ENCODE results near the gene VN1R5. TPM values are rescaled to one million over a fixed set of nuclear protein-coding genes. Genes with fewer than 3 reads are reported as not detected.

VN1R5 gene
- total and polyA plus RNA-seq, 2 of the 4 experiments (the other 2 are of a cell fraction), result not detected

DNA sequence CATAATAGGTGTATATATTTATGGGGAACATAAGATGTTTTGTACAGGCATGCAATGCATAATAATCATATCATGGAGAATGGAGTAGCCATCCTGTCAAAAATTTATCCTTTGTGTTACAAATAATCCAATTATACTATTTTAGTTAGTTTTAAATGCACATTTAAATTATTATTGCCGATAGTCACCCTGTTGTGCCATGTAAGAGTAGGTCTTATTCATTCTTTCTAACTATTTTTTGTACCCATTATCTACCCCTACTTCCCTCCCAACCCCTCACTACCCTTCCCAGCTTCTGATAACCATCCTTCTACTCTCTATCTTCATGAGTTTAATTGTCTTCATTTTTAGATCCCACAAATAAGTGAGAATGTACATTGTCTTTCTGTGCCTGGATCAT lies 8.3 kb upstream of the VN1R5 start:
- H3K56ac ChIP-seq (ENCODE audit: extremely low read depth, insufficient read depth, low read length), result no peak overlapping the region
- no peak overlapping the region for H4K91ac ChIP-seq (ENCODE audit: insufficient read depth, low read depth, low read length)
- CTCF ChIA-PET, result no interaction called here
- no peak overlapping the region for H4K5ac ChIP-seq (ENCODE audit: low read depth, low read length)
- H3K18ac ChIP-seq (ENCODE audit: low read depth, low read length), result no peak overlapping the region
- intact Hi-C loops (cut with micrococcal nuclease) (no loop called here), in situ Hi-C loops (cut with MboI; ENCODE audit: low sequenced_read_pairs) (no loop called here), dilution Hi-C loops (cut with HindIII; ENCODE audit: low sequenced_read_pairs, unreplicated experiment) (no loop called here)
- H3K14ac ChIP-seq (replicated peaks; ENCODE audit: low read depth, low read length), result no peak overlapping the region
- H3K9ac ChIP-seq (ENCODE audit: low read depth, low read length), result no peak overlapping the region
- no peak overlapping the region for H3K4me3 ChIP-seq (ENCODE audit: insufficient read depth, low read depth, low read length)
- POLR2A ChIA-PET (ENCODE audit: unreplicated experiment), result no interaction called here
- no peak overlapping the region for H2BK20ac ChIP-seq (ENCODE audit: low read depth, low read length)
- no peak overlapping the region for H3K4me2 ChIP-seq (ENCODE audit: low read depth, low read length)
- H3K36me3 ChIP-seq (ENCODE audit: control insufficient read depth, insufficient read depth, low read length), result no peaks in the 10 kb centered on the region
- H3K27ac ChIP-seq (ENCODE audit: insufficient read depth, low read length), result no peak overlapping the region
- no peak for DNase-seq
- H3K79me1 ChIP-seq (ENCODE audit: low read depth in 1 of 2, low read length in 2 of 2), result no peaks in the 10 kb centered on the region
- H3K27me3 ChIP-seq (ENCODE audit: control insufficient read depth, insufficient read depth, low read length), result no peaks in the 10 kb centered on the region
- H3K9me3 ChIP-seq (ENCODE audit: control insufficient read depth, insufficient read depth, low read length), result peaks cover 3% of the 10 kb centered on the region
- no peak overlapping the region for H3K4ac ChIP-seq (ENCODE audit: low read depth, low read length)
- no CpG with 5 or more reads among the region's 1 CpG for WGBS, 2 experiments (ENCODE audit: extremely low coverage in 2 of 2, insufficient read length in 1 of 2)
- no peak overlapping the region for H2AK9ac ChIP-seq (replicated peaks; ENCODE audit: low read depth, low read length, poor library complexity)
- no peak overlapping the region for H2BK15ac ChIP-seq (ENCODE audit: low read depth, low read length)
- H4K8ac ChIP-seq (ENCODE audit: low read depth in 2 of 2, low read length in 2 of 2), result no peak overlapping the region
- ATAC-seq (ENCODE audit: low read depth), result no peak
- H2AFZ ChIP-seq (replicated peaks; ENCODE audit: low read length, poor library complexity), result no peak overlapping the region
- no peak overlapping the region for H3K23ac ChIP-seq (ENCODE audit: low read depth, low read length)
- no peaks in the 10 kb centered on the region for H3K4me1 ChIP-seq (ENCODE audit: control insufficient read depth, insufficient read depth, low read length)
- TF ChIP-seq MAFK (IDR thresholded peaks at IDR 0.05; ENCODE audit: low read depth, low read length) (no peak), SMC3 (IDR thresholded peaks at IDR 0.05; ENCODE audit: low read depth, low read length) (no peak), NFE2L2 (IDR thresholded peaks at IDR 0.05; ENCODE audit: low read depth, low read length) (no peak), MAZ (IDR thresholded peaks at IDR 0.05; ENCODE audit: borderline replicate concordance, low read depth, low read length) (no peak), FOS (IDR thresholded peaks at IDR 0.05; ENCODE audit: low read depth, low read length) (no peak), CHD1 (IDR thresholded peaks at IDR 0.05; ENCODE audit: low read depth, low read length) (no peak), CEBPB (IDR thresholded peaks at IDR 0.05; ENCODE audit: low read depth, low read length) (no peak), MXI1 (IDR thresholded peaks at IDR 0.05; ENCODE audit: borderline replicate concordance, low read depth, low read length) (no peak), BHLHE40 (IDR thresholded peaks at IDR 0.05; ENCODE audit: low read depth, low read length) (no peak), RFX5 (IDR thresholded peaks at IDR 0.05; ENCODE audit: low read depth, low read length) (no peak), RAD21 (IDR thresholded peaks at IDR 0.05; ENCODE audit: low read length) (no peak), RCOR1 (IDR thresholded peaks at IDR 0.05; ENCODE audit: insufficient replicate concordance, low read length) (no peak), POLR2A (IDR thresholded peaks at IDR 0.05; ENCODE audit: low read depth, low read length) (no peak)
- TF ChIP-seq, protein P1, sequence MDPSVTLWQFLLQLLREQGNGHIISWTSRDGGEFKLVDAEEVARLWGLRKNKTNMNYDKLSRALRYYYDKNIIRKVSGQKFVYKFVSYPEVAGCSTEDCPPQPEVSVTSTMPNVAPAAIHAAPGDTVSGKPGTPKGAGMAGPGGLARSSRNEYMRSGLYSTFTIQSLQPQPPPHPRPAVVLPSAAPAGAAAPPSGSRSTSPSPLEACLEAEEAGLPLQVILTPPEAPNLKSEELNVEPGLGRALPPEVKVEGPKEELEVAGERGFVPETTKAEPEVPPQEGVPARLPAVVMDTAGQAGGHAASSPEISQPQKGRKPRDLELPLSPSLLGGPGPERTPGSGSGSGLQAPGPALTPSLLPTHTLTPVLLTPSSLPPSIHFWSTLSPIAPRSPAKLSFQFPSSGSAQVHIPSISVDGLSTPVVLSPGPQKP (IDR thresholded peaks at IDR 0.05; ENCODE audit: borderline replicate concordance, low read depth, low read length), result no peak
- TF ChIP-seq, protein P2, sequence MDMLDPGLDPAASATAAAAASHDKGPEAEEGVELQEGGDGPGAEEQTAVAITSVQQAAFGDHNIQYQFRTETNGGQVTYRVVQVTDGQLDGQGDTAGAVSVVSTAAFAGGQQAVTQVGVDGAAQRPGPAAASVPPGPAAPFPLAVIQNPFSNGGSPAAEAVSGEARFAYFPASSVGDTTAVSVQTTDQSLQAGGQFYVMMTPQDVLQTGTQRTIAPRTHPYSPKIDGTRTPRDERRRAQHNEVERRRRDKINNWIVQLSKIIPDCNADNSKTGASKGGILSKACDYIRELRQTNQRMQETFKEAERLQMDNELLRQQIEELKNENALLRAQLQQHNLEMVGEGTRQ (IDR thresholded peaks at IDR 0.05; ENCODE audit: low read depth, low read length), result no peak
- TF ChIP-seq, protein P3, sequence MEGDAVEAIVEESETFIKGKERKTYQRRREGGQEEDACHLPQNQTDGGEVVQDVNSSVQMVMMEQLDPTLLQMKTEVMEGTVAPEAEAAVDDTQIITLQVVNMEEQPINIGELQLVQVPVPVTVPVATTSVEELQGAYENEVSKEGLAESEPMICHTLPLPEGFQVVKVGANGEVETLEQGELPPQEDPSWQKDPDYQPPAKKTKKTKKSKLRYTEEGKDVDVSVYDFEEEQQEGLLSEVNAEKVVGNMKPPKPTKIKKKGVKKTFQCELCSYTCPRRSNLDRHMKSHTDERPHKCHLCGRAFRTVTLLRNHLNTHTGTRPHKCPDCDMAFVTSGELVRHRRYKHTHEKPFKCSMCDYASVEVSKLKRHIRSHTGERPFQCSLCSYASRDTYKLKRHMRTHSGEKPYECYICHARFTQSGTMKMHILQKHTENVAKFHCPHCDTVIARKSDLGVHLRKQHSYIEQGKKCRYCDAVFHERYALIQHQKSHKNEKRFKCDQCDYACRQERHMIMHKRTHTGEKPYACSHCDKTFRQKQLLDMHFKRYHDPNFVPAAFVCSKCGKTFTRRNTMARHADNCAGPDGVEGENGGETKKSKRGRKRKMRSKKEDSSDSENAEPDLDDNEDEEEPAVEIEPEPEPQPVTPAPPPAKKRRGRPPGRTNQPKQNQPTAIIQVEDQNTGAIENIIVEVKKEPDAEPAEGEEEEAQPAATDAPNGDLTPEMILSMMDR (conservative IDR thresholded peaks at IDR 0.05; ENCODE audit: low read depth, low read length), result no peak
- H2BK5ac ChIP-seq (ENCODE audit: low read depth, low read length, poor library complexity, severe bottlenecking), result no peak overlapping the region
- BruUV-seq (replicated peaks), result no TSS peak
- no peak overlapping the region for H2BK120ac ChIP-seq (ENCODE audit: low read depth, low read length)
- no peak overlapping the region for H2AK5ac ChIP-seq (ENCODE audit: low read depth, low read length)
- no peaks in the 10 kb centered on the region for H3K9me1 ChIP-seq (ENCODE audit: insufficient read depth, low read length)
- no peaks in the 10 kb centered on the region for H4K20me1 ChIP-seq (ENCODE audit: insufficient read depth, low read length)
